ENCODE data around the gene FANCC. TPM values are rescaled to one million over a fixed set of nuclear protein-coding genes. Genes with fewer than 3 reads are reported as not detected.
A peak's percentile ranks its signal among the peaks of the same experiment; 100 is the strongest.

Gene FANCC
- total RNA-seq, 1 donor from 2014 or later: 9.3 TPM

- DNase-seq (ENCODE audit: low spot score): no peak
- Mint-ChIP-seq H3K9me3 (ENCODE audit: low read depth) (no peaks in the 10 kb centered on the region), H3K27me3 (ENCODE audit: low read depth) (no peaks in the 10 kb centered on the region), H3K36me3 (ENCODE audit: low read depth) (peaks cover 17% of the 10 kb centered on the region), H3K4me1 (ENCODE audit: low read depth) (peaks cover 95% of the 10 kb centered on the region), H3K4me3 (ENCODE audit: unreplicated experiment) (peak overlapping the region; percentile 17), H3K27ac (ENCODE audit: unreplicated experiment) (peak overlapping the region; percentile 97)
- TF ChIP-seq, protein P1, sequence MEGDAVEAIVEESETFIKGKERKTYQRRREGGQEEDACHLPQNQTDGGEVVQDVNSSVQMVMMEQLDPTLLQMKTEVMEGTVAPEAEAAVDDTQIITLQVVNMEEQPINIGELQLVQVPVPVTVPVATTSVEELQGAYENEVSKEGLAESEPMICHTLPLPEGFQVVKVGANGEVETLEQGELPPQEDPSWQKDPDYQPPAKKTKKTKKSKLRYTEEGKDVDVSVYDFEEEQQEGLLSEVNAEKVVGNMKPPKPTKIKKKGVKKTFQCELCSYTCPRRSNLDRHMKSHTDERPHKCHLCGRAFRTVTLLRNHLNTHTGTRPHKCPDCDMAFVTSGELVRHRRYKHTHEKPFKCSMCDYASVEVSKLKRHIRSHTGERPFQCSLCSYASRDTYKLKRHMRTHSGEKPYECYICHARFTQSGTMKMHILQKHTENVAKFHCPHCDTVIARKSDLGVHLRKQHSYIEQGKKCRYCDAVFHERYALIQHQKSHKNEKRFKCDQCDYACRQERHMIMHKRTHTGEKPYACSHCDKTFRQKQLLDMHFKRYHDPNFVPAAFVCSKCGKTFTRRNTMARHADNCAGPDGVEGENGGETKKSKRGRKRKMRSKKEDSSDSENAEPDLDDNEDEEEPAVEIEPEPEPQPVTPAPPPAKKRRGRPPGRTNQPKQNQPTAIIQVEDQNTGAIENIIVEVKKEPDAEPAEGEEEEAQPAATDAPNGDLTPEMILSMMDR (IDR thresholded peaks at IDR 0.05): no peak
Measured at GRCh38 chr9:95092262-95093072, 225.0 kb downstream of the FANCC start.

GRCh38 chr9:95091601-95092261, 225.8 kb downstream of the FANCC start:
- DNase-seq (ENCODE audit: low spot score): no peak
- peak overlapping the region; percentile 40 for H3K4me3 Mint-ChIP-seq (ENCODE audit: unreplicated experiment)
- H3K36me3 Mint-ChIP-seq (ENCODE audit: low read depth): peaks cover 20% of the 10 kb centered on the region
- no peaks in the 10 kb centered on the region for H3K27me3 Mint-ChIP-seq (ENCODE audit: low read depth)
- H3K9me3 Mint-ChIP-seq (ENCODE audit: low read depth): no peaks in the 10 kb centered on the region
- TF ChIP-seq, protein P1 (IDR thresholded peaks at IDR 0.05): no peak
- H3K27ac Mint-ChIP-seq (ENCODE audit: unreplicated experiment): peak overlapping the region; percentile 97
- peaks cover 94% of the 10 kb centered on the region for H3K4me1 Mint-ChIP-seq (ENCODE audit: low read depth)

GRCh38 chr9:95090871-95091577, 226.5 kb downstream of the FANCC start:
- TF ChIP-seq, protein P1 (IDR thresholded peaks at IDR 0.05): no peak
- Mint-ChIP-seq H3K27me3 (ENCODE audit: low read depth) (no peaks in the 10 kb centered on the region), H3K9me3 (ENCODE audit: low read depth) (no peaks in the 10 kb centered on the region), H3K36me3 (ENCODE audit: low read depth) (peaks cover 23% of the 10 kb centered on the region), H3K4me3 (ENCODE audit: unreplicated experiment) (peak overlapping the region; percentile 40), H3K27ac (ENCODE audit: unreplicated experiment) (peak overlapping the region; percentile 97), H3K4me1 (ENCODE audit: low read depth) (peaks cover 94% of the 10 kb centered on the region)
- DNase-seq (ENCODE audit: low spot score): no peak

DNA sequence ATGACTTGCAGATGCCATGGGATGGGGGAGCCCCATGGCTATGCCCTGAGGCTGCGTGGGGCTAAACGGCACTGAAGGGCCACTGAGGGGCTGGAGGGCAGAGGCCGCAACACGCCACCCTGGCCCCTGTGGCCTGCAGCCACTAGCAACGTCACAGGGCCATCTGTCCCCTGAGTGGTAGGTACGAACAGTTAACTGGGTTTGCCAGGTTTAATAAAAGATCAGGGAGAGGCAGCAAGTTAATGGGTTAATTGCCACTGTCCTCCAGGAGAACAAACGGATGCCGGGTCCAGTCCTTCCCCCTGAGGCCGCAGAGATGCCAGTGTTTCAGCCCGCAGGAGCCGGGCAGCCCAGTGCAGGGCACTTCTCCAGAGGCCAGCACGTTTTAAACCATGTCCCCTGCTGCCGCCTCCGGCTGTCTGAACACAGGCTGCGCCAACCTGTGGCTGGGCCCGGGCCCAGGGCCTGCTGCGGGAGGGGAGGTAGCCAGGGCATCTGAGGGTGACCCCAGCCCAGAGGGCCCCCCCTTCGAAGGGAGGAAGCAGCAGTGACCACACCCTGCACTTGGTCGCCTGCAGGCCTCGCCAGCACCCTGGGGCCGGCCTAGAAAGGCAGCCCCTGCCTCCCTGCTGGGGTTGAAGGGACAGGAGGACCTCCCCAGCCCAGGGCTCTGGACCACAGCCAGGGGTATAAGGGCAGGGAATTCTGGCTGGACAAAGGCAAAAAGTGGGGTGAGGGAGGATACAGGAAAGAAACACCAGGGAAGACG, 227.3 kb downstream of the FANCC start:
- H3K4me1 Mint-ChIP-seq (ENCODE audit: low read depth): peaks cover 93% of the 10 kb centered on the region
- no peaks in the 10 kb centered on the region for H3K9me3 Mint-ChIP-seq (ENCODE audit: low read depth)
- peaks cover 27% of the 10 kb centered on the region for H3K36me3 Mint-ChIP-seq (ENCODE audit: low read depth)
- TF ChIP-seq, protein P1 (IDR thresholded peaks at IDR 0.05): peak; percentile 31
- no peak for DNase-seq (ENCODE audit: low spot score)
- no peak overlapping the region for H3K4me3 Mint-ChIP-seq (ENCODE audit: unreplicated experiment)
- H3K27me3 Mint-ChIP-seq (ENCODE audit: low read depth): no peaks in the 10 kb centered on the region
- H3K27ac Mint-ChIP-seq (ENCODE audit: unreplicated experiment): peak overlapping the region; percentile 97
